ENCODE measurements around the gene DNHD1. TPM values are rescaled to one million over a fixed set of nuclear protein-coding genes. Genes with fewer than 3 reads are reported as not detected.

Gene DNHD1
- total and polyA plus RNA-seq, 9 of the 15 experiments (the other 6 are each of a cell fraction or from before 2014, with no cell fraction given): 0.82 to 9.7 (median 3.8) TPM

GRCh38 chr11:6481924-6482275 lies 15.2 kb upstream of the DNHD1 start (continued):
- TF ChIP-seq POLR2H (tag; IDR thresholded peaks at IDR 0.05; ENCODE audit: low read depth) (no peak), AFF4 (CRISPR knock-in tag; IDR thresholded peaks at IDR 0.05) (peak; percentile 81; the same call in 1 of the 2 replicates), ZBTB5 (IDR thresholded peaks at IDR 0.05) (no peak), HDGF (IDR thresholded peaks at IDR 0.05) (no peak), ZNF589 (CRISPR knock-in tag; IDR thresholded peaks at IDR 0.05; ENCODE audit: low read depth) (no peak), CEBPZ (IDR thresholded peaks at IDR 0.05; ENCODE audit: borderline replicate concordance, low read depth, low read length) (no peak), CHD4 (IDR thresholded peaks at IDR 0.05; ENCODE audit: insufficient read depth, insufficient replicate concordance, low read depth, low read length, poor library complexity, severe bottlenecking) (no peak), HCFC1 (IDR thresholded peaks at IDR 0.05; ENCODE audit: low read depth, low read length) (no peak), ZNF740 (CRISPR knock-in tag; IDR thresholded peaks at IDR 0.05) (no peak), ZNF740 (tag; IDR thresholded peaks at IDR 0.05) (0 out of 4 replicates have a peak, but pooled peaks of 1 of the 2 experiments have one; percentile 27), TAL1 (IDR thresholded peaks at IDR 0.05) (no peak), ETS2 (tag; IDR thresholded peaks at IDR 0.05; ENCODE audit: borderline replicate concordance, poor library complexity, severe bottlenecking) (no peak), NR1H2 (CRISPR knock-in tag; IDR thresholded peaks at IDR 0.05) (no peak), CCAR2 (IDR thresholded peaks at IDR 0.05; ENCODE audit: low read depth, low read length) (no peak), SRSF7 (optimal IDR thresholded peaks at IDR 0.05; ENCODE audit: low read depth, low read length) (no peak), PREB (CRISPR knock-in tag; IDR thresholded peaks at IDR 0.05) (peak; percentile 39; the same call in 1 of the 2 replicates), BMI1 (IDR thresholded peaks at IDR 0.05; ENCODE audit: low read length) (no peak), RNF2 (IDR thresholded peaks at IDR 0.05) (no peak)
